K562 (cell line): ENCODE data around the gene DCXR. TPM values are rescaled to one million over a fixed set of nuclear protein-coding genes. Genes with fewer than 3 reads are reported as not detected.

Experiments
- ARID1B ChIP-seq: fragments of 450-650 bp; IDR thresholded peaks from 2 replicates; pipeline ENCODE4 v1.6.1; 2016; ENCODE audit warnings: antibody characterized with exemption, mild to moderate bottlenecking, inconsistent platforms
- ATF2 ChIP-seq: sonication (generic); formaldehyde crosslinking; IDR thresholded peaks from 2 replicates; pipeline ENCODE4 v1.8.1; 2022; ENCODE audit warnings: missing genetic modification reagents
- CBFA2T3 ChIP-seq: fragments of 450-650 bp; IDR thresholded peaks from 2 replicates; pipeline ENCODE4 v1.6.1; 2017
- COPS2 ChIP-seq: fragments of 450-650 bp; conservative IDR thresholded peaks from 2 replicates; pipeline ENCODE4 v1.6.1; 2016; ENCODE audit warnings: mild to moderate bottlenecking, moderate library complexity
- DEAF1 ChIP-seq: fragments of 450-650 bp; formaldehyde crosslinking; IDR thresholded peaks from 2 replicates; pipeline ENCODE4 v1.4.0; 2020; ENCODE audit warnings: mild to moderate bottlenecking, moderate library complexity
- FOXA3 ChIP-seq, 2 experiments: fragments of 450-650 bp in 1 of 2; sonication (generic) in 1 of 2; formaldehyde crosslinking; IDR thresholded peaks in 1 of 2; conservative IDR thresholded peaks in 1 of 2; 2 replicates each; pipeline versions ENCODE4 v1.4.0 to v1.8.0; 2020 to 2022; ENCODE audit warnings: mild to moderate bottlenecking in 2 of 2, missing genetic modification reagents in 1 of 2
- FOXP1 ChIP-seq: sonication (generic); formaldehyde crosslinking; IDR thresholded peaks from 2 replicates; pipeline ENCODE4 v1.8.0; 2022; ENCODE audit warnings: mild to moderate bottlenecking, missing genetic modification reagents
- HDAC3 ChIP-seq: fragments of 450-650 bp; IDR thresholded peaks from 2 replicates; pipeline ENCODE4 v1.6.1; 2018; ENCODE audit warnings: borderline replicate concordance, mild to moderate bottlenecking, moderate library complexity; ENCODE audit not compliant: partially characterized antibody
- ILK ChIP-seq: fragments of 450-650 bp; IDR thresholded peaks from 2 replicates; pipeline ENCODE4 v1.6.1; 2016; ENCODE audit warnings: missing genetic modification characterization, low read depth, mild to moderate bottlenecking, missing compliant biosample characterization, moderate library complexity, borderline replicate concordance
- KLF1 ChIP-seq: fragments of 450-650 bp; IDR thresholded peaks from 2 replicates; pipeline ENCODE4 v1.6.1; 2016; ENCODE audit warnings: missing genetic modification characterization, missing compliant biosample characterization
- MXD1 ChIP-seq: fragments of 250-450 bp; sonication (Bioruptor Pico); IDR thresholded peaks from 2 replicates; pipeline ENCODE4 v1.8.0; 2021; ENCODE audit warnings: borderline replicate concordance, mild to moderate bottlenecking, moderate library complexity; ENCODE audit not compliant: poor library complexity, severe bottlenecking
- POLR2G ChIP-seq: fragments of 200-400 bp; formaldehyde crosslinking; IDR thresholded peaks from 2 replicates; pipeline ENCODE4 v1.6.1; 2017; ENCODE audit warnings: low read depth, mild to moderate bottlenecking, antibody characterized with exemption, low read length, moderate library complexity
- RBFOX2 ChIP-seq: fragments of 200-400 bp; formaldehyde crosslinking; IDR thresholded peaks from 2 replicates; pipeline ENCODE4 v1.6.1; 2017; ENCODE audit warnings: low read depth, mild to moderate bottlenecking, low read length, moderate library complexity
- SMAD2 ChIP-seq: fragments of 150-350 bp; IDR thresholded peaks from 2 replicates; pipeline ENCODE4 v1.6.1; 2014; ENCODE audit warnings: low read depth, mild to moderate bottlenecking, low read length
- STAT5A ChIP-seq: IDR thresholded peaks from 2 replicates; pipeline ENCODE4 v1.6.1; 2012; ENCODE audit warnings: low read length, inconsistent platforms, borderline replicate concordance
- ZFP30 ChIP-seq: fragments of 250-450 bp; sonication (Bioruptor Pico); IDR thresholded peaks from 2 replicates; pipeline ENCODE4 v1.8.0; 2022; ENCODE audit warnings: moderate library complexity, mild to moderate bottlenecking, inconsistent platforms, borderline replicate concordance
- ZNF274 ChIP-seq: IDR thresholded peaks from 2 replicates; pipeline ENCODE4 v1.6.1; 2011; ENCODE audit warnings: low read depth, mild to moderate bottlenecking, low read length, moderate library complexity, borderline replicate concordance
- ZNF436 ChIP-seq: fragments of 250-450, 450-650 bp; sonication (Bioruptor Pico); formaldehyde crosslinking; IDR thresholded peaks from 2 replicates; pipeline ENCODE4 v1.7.0; 2020; ENCODE audit warnings: mild to moderate bottlenecking
- ZNF561 ChIP-seq: fragments of 450-650 bp; formaldehyde crosslinking; conservative IDR thresholded peaks from 2 replicates; pipeline ENCODE4 v1.4.0; 2020; ENCODE audit warnings: mild to moderate bottlenecking, moderate library complexity
- ZNF766 ChIP-seq: fragments of 200-800 bp; sonication (Bioruptor generic); conservative IDR thresholded peaks from 2 replicates; pipeline ENCODE4 v1.6.1; 2016; ENCODE audit warnings: missing genetic modification characterization, missing compliant biosample characterization
- polyA plus RNA-seq, 8 experiments: library from polyadenylated mRNA; depleted of rRNA in 4 of 8; stranded (reverse) in 5 of 8; unstranded in 3 of 8; fragments of >200 nt; fragmentation: Nextera tagmentation in 2 of 8; fragmentation: Illumina TruSeq in 1 of 8; extraction: Ambion mirVana in 2 of 8; extraction: Trizol in 1 of 8; gene quantifications; 2 replicates each; pipeline versions ENCODE4 v1.2.1 to v1.2.3, GENCODE V29; 2011 to 2014; ENCODE audit warnings: inconsistent platforms in 1 of 8, missing spikeins in 1 of 8
- total RNA-seq, 7 experiments: library from RNA; depleted of rRNA in 6 of 7; stranded (reverse); fragments of >200 nt in 6 of 7; fragmentation: Illumina TruSeq in 2 of 7; extraction: Trizol in 2 of 7; gene quantifications; 2 replicates each; pipeline versions ENCODE4 v1.2.1 to v1.2.3, GENCODE V29; 2011 to 2021; ENCODE audit warnings: low replicate concordance in 1 of 7

The DCXR gene
- total and polyA plus RNA-seq, 9 of the 15 experiments (the other 6 are each of a cell fraction or from before 2014, with no cell fraction given): 21.3 to 274 (median 156) TPM

GRCh38 chr17:82083009-82083408, 45.5 kb upstream of the DCXR start (continued):
- TF ChIP-seq ATF2 (CRISPR knock-in tag) (no peak), ZNF274 (no peak), ILK (tag) (no peak), POLR2G (peak; percentile 8), ZNF561 (CRISPR knock-in tag) (no peak), DEAF1 (CRISPR knock-in tag) (no peak), MXD1 (CRISPR knock-in tag) (no peak), KLF1 (tag) (no peak), COPS2 (no peak), ZFP30 (CRISPR knock-in tag) (no peak), FOXP1 (CRISPR knock-in tag) (no peak), ZNF766 (CRISPR knock-in tag) (no peak), HDAC3 (no peak), STAT5A (no peak), CBFA2T3 (no peak), ARID1B (no peak), FOXA3 (CRISPR knock-in tag; conservative IDR thresholded peaks at IDR 0.05 in 1 of 2, IDR thresholded peaks at IDR 0.05 in 1 of 2) (no peak), RBFOX2 (peak; percentile 70), ZNF436 (no peak), SMAD2 (no peak)
